ENCODE measurements around the gene PLCL2. TPM values are rescaled to one million over a fixed set of nuclear protein-coding genes. Genes with fewer than 3 reads are reported as not detected.

The PLCL2 gene
- total RNA-seq, 4 donors from 2014 or later: 0.95 to 4.8 (median 2.2) TPM

DNA sequence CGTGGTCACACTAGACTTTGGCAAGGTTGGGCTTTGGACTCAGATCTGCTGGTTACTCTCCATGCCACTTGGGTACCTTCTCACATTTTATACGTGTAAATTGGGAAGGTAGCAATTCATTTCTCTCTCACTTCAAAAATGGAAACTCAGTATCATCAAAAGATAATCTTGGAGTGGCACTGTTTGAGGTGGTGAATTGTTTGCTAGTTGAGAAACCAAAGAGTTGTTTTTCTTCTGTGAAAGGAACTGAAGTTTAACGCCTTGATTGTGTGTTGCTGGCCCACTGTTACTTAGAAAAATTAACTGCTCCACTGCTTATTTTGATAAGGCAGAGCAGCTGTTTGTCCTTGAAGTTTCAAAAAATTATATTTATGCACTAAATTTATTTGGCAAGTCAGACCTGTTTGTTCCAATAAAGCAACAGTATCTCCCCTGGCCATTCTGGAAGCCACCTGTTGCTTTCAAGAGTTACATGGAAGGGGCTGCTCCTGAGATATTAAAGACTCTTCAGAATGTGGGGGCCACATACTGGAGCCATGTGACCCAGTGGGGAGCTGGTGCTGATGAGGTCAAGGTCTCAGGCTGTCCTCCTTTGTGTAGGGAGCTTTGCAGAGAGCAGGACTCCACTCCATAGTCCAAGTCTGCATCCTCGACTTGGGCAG is 16.2 kb downstream of the PLCL2 start:
- TF ChIP-seq POLR2A (IDR thresholded peaks at IDR 0.05) (no peak), CTCF (IDR thresholded peaks at IDR 0.05) (no peak)
- Histone ChIP-seq H3K4me1 (peaks cover 0 to 3% (median 0%) of the 10 kb centered on the region in 3 donors), H3K9me3 (no peaks in the 10 kb centered on the region), H3K27me3 (no peaks in the 10 kb centered on the region), H3K36me3 (no peaks in the 10 kb centered on the region), H3K4me3 (no peak overlapping the region), H3K27ac (no peak overlapping the region)
- intact Hi-C loops (cut with DNase I): no loop called here
- WGBS, 2 donors: 64 to 71% methylated on average over 3 to 4 of the region's 4 CpGs
- DNase-seq: no peak

DNA sequence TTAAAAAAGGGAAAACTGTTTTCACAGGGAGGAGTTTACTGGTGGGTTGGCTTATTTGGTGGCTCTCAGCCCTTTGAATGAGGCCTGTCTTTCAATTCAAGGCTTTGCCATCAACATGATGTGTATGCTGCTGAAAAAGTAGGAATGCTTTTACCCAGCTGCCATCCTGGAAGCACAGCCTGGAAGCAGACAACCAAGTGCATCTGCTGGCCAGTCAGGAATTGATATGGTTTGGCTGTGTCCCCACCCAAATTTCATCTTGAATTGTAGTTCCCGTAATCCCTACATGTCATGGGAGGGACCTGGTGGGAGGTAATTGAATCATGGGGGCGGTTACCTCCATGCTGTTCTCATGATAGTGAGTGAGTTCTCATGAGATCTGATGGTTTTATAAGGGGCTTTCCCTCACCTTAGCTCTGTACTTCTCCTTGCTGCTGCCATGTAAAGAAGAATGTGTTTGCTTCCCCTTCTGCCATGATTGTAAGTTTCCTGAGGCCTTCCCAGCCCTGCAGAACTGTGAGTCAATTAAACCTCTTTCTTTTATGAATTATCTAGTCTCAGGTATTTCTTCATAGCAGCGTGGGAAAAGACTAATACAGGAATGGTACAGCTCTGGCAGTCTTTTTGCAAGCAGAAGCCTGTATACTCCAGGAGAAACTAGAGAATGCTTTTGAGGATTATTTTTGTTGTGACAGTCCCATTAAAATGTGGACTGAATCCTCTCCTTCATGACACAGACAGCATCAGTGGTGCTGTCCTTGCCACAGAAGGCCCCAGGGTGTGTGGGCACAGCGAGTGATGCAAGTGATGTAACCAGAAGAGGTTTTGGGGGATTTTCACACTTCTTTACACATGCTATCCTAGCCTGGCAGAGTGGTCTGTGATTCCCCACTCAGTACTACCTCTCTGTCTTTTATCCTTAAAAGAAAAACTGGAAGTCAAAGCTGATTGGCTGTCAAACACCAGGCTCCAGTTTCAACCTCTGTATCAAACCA is 20.0 kb downstream of the PLCL2 start:
- no peak for DNase-seq
- Histone ChIP-seq H3K9me3 (no peaks in the 10 kb centered on the region), H3K4me3 (no peak overlapping the region), H3K4me1 (peaks cover 0 to 18% (median 0%) of the 10 kb centered on the region in 3 donors), H3K36me3 (no peaks in the 10 kb centered on the region), H3K27me3 (no peaks in the 10 kb centered on the region), H3K27ac (no peak overlapping the region)
- WGBS, 2 donors: 85 to 93% methylated on average over 3 to 4 of the region's 4 CpGs
- intact Hi-C loops (cut with DNase I): no loop called here
- TF ChIP-seq POLR2A (IDR thresholded peaks at IDR 0.05) (no peak), CTCF (IDR thresholded peaks at IDR 0.05) (no peak)

DNA sequence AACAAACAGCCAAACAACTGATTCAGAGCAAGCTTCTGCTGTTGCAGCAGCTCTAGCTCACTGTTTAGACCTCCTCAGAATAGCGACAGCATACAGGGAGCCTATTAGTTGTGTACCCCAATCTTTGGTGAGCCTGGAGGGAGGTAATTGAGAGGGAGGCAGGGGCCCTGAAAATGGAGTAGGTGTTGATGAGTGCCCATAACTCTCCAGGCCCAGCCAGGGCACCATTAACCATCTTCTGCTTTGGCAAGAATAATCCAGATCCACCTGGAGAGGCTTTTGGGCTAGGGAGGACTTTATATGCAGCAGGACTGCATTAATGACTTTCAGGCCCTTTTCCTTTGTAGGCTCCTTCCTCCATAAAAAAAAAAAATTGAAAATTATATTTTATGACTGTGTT is 20.9 kb downstream of the PLCL2 start:
- intact Hi-C loops (cut with DNase I): no loop called here
- no peak overlapping the region for H3K27ac ChIP-seq
- H3K9me3 ChIP-seq: no peaks in the 10 kb centered on the region
- peaks cover 0 to 18% (median 0%) of the 10 kb centered on the region in 3 donors for H3K4me1 ChIP-seq
- WGBS, 2 donors: 83 to 93% methylated on average over 1 of the region's 1 CpG
- no peak overlapping the region for H3K4me3 ChIP-seq
- no peak for DNase-seq
- H3K27me3 ChIP-seq: no peaks in the 10 kb centered on the region
- H3K36me3 ChIP-seq: no peaks in the 10 kb centered on the region
- TF ChIP-seq POLR2A (IDR thresholded peaks at IDR 0.05) (no peak), CTCF (IDR thresholded peaks at IDR 0.05) (no peak)

DNA sequence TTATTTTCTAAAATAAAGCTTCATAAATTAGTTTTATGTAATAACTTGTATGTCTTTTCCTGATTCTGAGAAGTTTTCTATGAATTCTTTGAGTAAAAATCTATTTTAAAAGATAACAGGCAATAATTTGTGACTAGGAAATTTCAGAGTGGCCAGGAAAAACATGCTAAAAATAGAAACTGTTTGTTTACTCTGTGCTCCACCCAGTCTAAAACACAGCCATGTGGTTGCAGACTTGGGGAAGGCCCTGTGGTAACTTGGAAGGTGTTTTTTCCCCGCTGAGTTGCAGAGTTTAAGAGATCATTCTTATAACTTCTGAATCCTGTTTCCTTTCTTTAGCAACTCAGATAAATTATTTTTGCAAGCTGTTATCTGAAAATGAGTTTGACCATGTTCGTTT is 21.9 kb downstream of the PLCL2 start:
- H3K27ac ChIP-seq: no peak overlapping the region

More for the DNA sequence above, 21.9 kb downstream of the PLCL2 start:
- Histone ChIP-seq H3K36me3 (no peaks in the 10 kb centered on the region), H3K4me3 (no peak overlapping the region), H3K9me3 (no peaks in the 10 kb centered on the region), H3K27me3 (no peaks in the 10 kb centered on the region), H3K4me1 (peaks cover 0 to 18% (median 0%) of the 10 kb centered on the region in 3 donors)
- DNase-seq: no peak
- TF ChIP-seq POLR2A (IDR thresholded peaks at IDR 0.05) (no peak), CTCF (IDR thresholded peaks at IDR 0.05) (no peak)
- 12 to 32% methylated on average over 2 of the region's 2 CpGs for WGBS, 2 donors
- intact Hi-C loops (cut with DNase I): no loop called here
